Anterior cingulate cortex (tissue), 58 donors: ENCODE measurements around the gene LIN52.

Experiments used
- DNase-seq, 58 donors: peaks; one replicate each; lab custom pipeline; 2025; lab: John Stamatoyannopoulos, UW

LIN52 gene

DNA sequence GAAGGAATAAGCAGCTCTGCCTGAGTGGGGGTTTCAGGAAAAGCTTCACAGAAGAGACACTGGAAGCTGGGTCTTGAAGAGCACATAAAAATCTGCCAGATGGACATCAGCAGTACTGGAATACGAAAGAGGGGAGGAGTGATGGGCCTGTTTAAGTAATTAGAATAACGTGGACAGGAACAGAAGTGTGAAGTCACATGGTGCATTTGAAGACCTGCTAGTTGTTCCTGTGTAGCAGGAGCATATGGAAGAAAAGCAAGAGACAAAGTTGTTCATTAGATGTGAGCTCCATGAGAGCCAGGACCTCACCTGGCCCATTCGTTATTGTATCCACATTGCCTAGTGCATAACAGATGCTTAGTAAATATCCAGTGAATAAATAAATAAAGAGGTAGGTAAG, 85.2 kb downstream of the LIN52 start:
- no peak for DNase-seq

DNA sequence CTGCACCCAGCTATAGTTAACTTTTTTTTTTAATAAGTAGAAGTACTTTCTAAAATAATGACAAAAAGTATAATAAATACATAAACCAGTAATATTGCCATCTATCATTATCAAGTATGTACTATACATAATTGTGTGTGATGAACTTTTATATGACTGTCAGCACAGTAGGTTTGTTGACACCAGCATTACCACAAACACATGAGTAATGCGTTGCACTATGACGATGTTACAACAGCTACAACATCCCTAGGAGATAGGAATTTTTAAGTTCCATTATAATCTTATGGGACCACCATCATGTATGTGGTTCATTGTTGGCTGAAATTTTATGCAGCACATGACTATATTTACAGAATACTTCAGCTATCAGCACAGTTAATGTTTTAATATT, 91.6 kb downstream of the LIN52 start:
- DNase-seq = no peak

DNA sequence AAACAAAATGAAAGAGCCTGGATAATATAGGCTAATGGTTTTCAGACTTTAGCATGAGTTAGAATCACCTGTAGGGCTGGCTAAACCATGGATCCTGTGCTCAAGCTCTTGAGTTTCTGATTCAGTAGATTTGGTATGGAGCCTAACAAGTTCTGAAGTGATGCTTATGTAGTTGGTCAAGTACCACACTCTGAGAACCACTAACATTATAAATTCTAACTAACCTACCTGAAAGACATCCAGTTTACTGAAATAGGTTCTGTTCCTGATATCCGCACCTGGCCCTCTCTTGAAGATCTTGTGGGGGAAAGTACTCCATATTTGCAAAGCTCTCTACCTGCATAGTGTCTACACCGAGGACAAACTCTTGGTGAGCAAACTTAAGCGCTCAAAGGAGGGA, 95.1 kb downstream of the LIN52 start:
- DNase-seq = no peak

DNA sequence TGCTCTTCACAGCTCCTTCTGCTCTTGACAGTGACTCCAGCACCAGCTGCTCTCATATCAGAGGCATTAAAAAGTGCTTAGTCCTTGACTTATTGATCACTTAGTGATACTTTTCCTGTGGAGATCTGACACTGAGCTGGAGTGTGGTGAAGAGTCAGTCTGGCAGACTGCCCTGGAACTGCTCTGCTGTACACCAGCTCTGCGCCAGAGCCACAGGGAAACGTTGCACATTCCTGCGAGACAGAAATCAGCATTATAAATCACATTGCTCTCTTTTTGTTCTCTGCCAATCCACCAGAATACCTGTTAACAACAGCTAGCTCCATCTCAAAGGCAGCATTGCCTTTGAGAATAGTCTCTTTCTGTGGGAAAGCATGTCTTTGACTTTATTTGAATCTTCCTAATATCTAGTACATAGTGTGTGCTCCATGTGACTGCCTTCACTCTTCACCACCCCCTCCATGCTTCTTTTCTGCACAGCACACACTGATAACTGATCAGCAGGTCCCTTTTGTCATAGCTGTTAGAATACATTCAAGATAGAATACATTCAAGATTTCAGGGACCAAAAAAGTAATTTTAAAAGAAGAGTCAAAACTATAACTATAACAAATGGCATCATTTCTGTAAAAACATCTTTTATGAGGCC, 106.3 kb downstream of the LIN52 start:
- DNase-seq = no peak

DNA sequence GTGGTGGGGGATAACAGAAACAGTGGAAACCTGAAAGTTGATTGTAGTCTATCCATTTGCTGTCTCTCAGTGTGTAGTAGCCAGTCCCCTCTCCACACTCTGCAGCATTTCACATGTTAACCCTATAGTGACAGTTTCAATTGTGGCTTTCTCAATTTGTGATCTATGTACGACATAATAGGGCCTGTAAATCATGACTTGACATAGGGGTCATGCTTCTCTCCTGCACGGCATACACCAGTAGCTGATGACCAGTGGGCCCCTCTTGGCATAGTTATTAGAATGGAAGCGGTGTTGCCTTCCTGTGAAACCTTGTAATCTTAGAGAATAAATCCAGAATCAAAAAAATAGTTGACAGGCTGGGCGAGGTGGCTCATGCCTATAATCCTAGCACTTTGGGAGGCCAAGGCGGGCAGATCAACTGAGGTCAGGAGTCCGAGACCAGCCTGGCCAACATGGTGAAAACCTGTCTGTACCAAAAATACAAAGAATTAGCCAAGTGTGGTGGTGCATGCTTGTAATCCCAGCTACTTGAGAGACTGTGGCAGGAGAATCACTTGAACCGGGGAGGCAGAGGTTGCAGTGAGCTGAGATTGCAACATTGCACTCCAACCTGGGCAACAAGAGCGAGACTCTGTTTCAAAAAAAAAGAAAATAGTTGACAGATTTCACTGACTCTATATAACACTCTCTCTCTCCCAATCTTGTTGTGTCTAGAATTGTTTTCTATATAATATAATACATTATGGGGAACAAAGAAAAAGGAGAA, 109.9 kb downstream of the LIN52 start:
- no peak for DNase-seq

DNA sequence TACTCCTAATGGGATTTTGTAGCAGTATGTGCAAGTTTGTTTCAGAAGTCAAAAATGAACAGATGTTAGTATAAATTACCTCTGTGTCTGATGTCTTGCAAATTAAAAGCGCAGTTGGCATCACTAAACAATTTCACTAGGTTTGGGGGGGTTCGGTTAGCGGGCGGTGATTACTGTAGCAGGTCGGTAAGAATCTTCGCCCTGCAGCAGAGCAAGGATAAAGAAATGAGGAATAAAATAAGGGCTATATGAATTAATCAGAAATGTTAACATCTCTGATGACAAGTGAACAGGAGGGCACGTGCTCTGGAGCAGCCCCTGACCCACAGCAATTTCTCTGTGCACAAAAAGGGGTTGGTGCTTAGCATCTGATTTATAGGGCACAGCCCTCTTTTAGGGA, 110.9 kb downstream of the LIN52 start:
- no peak for DNase-seq

DNA sequence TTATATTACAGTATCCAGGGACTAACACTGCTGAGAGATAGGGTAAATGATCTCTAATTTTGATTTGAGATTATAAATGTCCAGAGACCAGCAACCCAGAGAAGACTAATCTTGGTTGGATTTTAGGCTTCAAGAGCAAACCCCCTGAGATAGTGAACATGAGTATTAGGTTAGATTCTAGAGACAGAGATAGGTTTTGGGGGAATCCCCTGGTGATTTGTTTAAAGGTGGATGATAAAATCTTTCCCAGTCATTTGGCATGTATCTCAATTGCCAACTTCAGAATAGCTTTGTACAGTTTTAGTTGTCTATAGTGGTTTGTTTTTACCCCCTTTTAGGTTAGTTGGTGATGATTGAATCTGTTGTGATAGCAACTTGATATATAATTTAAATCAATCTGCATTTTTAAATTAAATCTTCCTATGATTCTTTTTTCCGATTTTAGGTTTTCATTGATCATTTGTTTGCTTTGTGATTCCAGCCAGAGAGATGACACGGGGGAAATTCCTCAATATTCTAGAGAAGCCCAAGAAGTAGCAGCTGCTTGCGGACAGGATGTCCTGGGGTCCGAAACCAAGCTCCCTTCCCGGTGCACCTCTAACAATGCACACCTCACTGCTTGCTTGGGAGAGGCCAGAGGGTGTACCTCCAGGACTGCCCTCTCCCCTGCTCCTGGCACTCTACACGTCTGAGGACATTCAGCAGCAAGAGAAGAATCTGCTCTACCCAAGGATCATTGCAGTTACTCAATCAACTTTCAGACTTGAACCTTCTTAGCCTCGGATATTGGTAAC, 113.9 kb downstream of the LIN52 start:
- no peak for DNase-seq

DNA sequence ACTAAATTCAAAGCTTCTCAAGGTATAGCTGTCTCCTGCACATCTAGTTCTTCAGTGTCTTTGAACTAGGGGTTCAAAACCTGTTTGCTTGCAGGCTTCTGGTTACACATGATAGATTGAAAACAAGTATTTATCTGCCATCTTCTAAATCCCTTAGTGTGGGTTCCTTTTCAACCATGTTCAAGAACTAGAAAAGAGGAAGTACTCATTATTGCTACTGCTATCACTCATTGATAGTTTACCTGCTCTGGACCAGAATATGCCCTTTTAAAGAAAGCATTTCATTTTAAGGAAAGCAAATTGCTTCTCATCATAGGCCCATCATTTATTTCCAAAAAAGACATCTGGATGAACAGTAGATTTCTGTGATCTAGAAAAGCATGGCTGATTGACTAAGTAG, 117.4 kb downstream of the LIN52 start:
- no peak for DNase-seq

DNA sequence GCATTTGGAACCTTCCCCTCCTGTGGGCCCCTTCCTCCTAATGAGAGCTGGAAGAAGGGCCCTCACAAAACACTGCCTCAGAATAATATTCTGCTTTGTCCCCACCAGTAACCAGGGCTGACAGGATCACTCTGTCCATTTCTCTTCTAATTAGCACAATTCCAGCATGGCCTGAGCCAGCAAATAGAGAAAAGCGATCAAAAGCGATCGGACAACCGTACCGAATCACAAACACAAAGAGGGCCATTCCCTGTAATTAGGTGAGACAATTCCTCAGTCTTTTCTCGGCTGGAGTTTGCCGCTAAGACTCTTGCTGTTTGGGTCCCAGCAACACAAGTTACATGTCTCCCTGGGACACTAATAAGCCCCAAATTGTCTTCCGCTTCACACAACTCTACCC, 118.9 kb downstream of the LIN52 start:
- DNase-seq = peak in 36 of 58 donors; percentile 5 to 81 (median 32)

DNA sequence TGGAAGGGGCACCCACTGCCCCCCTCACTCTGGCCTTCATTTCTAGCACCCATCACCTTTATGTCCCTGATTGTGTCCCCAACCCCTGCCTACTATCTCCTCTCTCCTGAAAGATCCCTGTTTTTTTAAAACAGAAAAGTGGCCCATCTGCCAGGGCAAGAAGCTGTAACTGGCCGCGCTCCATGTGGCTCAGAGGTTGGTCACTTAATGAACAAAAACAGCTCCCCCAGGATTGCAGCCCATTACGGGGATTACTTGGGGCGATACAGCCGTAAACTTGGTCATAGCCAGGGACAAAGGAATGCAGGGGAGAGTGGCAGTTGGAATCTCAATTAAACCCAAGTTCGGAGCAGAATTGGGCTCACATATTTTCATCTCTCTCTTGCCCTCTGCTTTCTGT, 119.7 kb downstream of the LIN52 start:
- peak in 26 of 58 donors; percentile 3 to 52 (median 13) for DNase-seq

DNA sequence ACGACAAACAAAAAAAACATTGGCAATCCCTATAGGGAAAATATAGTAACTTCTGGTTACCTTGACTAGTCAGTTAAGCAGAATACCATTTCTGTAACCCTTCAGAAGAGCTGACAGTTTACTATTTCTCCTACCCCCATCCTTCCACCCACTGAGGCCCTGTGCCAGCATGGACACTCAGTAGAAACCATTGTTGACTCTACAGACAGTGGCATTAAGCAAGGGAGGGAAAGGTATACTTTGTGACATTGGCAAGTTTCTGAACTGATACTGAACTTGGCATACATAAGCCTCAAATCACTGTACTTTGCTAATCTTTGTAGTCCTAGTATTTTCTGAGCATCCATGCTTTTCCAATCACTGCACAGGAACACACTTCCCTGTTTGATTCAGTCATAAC, 121.1 kb downstream of the LIN52 start:
- no peak for DNase-seq

DNA sequence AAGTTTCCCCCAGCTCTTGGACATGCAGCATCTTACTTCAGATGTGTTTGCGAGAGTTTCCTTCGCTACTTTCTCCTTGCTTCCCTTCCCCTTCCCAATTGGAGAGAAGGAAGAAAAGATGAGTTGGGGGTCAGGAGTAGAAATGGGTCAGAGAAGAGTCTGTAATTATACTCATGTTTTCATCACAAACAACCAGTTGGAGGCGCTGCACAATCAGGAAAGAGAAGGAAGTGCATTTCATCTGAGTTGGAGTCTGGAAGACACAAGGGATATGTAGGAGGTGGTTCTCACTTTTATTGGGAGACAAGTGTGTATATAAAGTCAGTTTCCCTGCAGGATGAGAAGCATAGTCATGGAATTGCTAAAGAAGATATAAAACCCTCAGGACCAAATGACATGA, 123.2 kb downstream of the LIN52 start:
- no peak for DNase-seq

DNA sequence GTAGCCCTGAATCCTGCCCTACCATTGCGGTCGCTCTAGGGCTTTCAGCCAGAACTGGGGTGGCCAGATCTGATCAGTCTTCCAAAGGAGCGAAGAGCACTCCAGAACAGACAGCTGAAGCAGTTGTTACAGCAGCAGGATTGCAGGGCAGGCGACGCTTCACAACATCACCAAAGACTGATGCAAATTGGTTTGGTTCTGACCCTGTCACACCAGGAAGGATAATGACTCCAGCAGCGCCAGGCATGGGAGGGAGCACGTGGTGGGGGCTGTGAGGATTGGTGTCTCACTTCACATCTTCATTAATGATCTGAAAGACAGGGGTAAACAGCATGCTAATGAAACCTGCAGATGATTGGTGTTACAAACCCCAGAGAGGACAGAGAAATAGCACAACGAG, 123.9 kb downstream of the LIN52 start:
- no peak for DNase-seq

DNA sequence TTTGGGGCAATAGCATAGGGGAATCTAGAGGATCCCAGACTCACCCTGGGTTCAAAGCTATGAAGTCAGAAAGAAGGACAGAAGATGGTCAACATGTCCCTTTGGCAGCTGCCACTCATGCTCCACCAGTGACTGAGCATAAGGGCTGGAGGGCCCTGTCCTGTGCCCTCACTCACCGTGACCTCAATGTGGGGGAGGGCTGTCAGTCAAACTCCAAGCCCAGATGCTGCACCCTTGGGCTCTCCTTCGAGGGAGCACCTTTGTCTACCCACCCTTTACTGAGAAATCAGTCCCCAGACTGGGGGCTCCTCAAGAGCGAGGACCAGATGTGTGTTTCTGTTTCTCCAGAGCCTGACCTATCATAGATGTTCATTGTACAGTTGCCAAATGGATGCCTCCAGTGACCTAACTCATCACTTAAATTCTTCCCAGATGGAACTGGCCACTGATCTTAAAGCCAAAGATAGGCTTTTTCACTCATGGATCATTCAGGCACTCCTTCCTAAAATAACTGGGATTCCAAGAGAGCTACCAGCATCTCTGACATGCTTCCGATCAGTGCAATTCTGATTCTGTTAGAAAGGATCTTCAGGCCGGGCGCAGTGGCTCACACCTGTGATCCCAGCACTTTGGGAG, 127.3 kb downstream of the LIN52 start:
- DNase-seq = no peak

DNA sequence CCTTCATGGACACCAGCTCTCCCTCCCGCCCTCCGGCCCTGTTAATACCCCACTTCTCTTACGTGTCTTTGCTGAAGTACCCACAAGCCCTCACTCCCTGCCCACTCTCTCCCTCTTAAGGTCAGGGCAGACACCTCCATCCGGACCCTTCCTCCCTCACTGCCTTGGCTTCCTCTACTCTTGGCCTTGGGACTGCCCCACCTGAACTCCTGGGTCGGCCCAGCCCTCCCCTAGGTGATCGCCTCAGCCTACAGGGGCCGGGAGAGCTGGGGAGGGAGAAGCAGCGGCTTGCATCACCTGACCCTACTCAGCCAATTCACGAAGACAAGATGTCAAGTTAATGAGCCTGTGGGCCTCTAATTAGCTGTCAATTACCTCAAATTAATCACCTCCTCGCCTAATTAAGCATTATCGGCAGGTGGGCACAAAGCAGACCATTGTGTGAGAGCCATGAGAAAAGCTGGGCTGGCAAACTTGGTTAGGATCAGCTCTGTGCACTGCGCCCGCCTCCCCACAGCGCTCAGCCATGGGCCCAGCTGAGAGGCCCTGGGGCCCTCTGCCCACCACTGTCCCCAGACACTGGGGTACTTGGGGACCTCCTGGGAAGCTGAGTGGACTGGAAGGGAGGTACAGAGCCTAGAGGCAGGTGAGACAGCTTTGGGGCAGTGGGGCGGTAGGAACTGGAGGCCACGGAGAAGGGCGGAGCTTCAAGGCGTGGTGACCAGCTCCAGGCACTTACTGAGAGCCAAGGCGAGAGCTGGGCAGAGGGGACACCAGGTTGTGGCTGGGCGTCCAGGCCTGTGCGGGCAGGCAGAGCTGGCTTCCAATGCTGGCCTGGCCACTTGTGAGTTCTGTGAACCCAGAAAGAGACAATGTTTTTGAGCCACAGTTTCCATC, 129.4 kb downstream of the LIN52 start:
- no peak for DNase-seq

DNA sequence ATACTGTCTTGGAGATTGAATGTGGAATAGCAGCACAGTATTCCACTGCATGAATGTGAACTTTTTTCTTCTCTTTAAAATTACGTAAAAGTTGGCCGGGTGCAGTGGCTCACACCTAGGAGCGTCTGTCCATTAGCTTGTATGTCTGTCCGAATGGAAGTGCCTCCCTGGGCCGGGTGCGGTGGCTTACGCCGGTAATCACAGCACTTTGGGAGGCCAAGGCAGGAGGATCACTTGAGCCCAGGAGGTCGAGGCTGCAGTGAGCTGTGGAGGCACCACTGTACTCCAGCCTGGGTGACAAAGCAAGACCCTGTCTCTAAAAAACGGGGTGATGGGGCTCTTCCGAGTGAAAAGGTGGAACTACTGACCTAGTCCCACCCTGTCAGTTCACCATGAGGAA, 131.9 kb downstream of the LIN52 start:
- DNase-seq = no peak

DNA sequence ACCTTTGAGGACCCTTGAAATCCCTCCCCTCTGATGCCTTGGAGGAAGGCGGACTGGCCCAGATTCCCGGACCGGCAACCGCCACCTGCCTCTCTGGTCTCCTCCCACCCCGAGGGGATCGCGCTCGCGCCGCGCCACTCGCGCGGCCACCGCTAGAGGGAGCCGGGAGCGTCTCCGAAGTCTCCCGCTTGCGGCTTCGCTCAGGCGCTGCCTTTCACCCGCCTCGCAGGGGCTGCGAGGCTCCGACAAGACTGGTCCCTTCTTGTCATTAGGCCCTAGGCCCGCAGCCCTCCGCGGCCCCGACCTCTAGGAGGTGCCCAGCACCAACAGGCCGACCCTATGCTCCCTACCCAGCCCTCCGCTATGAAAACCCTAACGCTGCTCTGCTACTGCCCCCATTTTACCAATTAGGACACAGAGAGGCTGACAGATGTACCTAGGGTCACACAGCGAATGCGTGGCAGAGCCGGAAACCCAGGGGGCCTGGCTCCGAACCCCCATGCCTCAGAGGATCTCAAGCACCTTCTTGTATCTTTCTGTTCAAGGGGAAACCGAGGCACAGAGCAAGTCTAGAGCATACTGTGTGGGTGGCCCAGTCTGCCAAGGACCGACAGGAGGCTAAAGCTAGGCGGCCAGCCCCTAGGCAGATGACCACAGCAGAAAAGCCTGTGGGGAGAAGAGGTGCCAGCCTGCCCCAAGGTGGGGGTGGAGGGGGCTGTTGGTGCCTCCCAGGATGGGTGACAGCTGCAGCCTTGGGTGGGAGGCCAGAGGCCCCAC, 133.1 kb downstream of the LIN52 start:
- peak in 50 of 58 donors; percentile 2 to 79 (median 30) for DNase-seq

DNA sequence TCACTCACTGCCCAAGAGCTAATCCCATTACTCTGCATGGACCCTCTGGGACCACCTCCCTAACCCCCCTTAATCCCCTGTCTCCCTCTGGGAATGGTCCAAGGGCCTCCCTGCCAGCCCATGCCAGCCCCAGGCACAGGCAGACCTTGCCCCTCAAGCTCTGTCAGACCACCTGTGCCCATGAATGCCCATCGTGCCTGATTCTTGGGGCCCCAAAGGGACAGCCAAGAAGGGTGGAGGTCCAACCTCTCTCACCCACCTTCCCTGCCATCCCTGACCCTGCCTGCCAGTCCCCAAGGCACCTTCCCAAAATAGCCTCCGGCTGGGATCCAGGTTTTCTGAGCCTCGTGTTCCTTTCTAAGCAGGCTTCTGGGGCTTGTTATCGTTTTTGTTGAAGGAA, 133.7 kb downstream of the LIN52 start:
- DNase-seq = no peak
